CD4-positive, alpha-beta T cell (primary cell): ENCODE results near the gene TENM4. TPM values are rescaled to one million over a fixed set of nuclear protein-coding genes. Genes with fewer than 3 reads are reported as not detected.

ENCODE experiments used
- ATAC-seq: fragments of 200-7000 bp; cut with Tn5 transposase; one replicate; pipeline ENCODE4 v1.10.0; 2022; ENCODE audit warnings: mild to moderate bottlenecking; ENCODE audit not compliant: poor library complexity
- CTCF ChIA-PET: fragments of 350-600 bp; sonication (Branson Sonifier 250); formaldehyde crosslinking; loops from one replicate; lab custom pipeline; 2021; ENCODE audit warnings: antibody characterized with exemption, inconsistent platforms; lab: Charles Lee
- POLR2A ChIA-PET: fragments of 350-600 bp; sonication (Branson Sonifier 250); formaldehyde crosslinking; loops from one replicate; lab custom pipeline; 2021; ENCODE audit warnings: antibody characterized with exemption, inconsistent platforms; lab: Charles Lee
- DNase-seq, 14 experiments: peaks; one replicate each; pipeline ENCODE4 v3.0.0-alpha.2; 2013 to 2020; ENCODE audit warnings: mixed read lengths in 2 of 14
- H3K27ac ChIP-seq, 2 donors: one replicate each; pipeline versions ENCODE4 v1.5.1 to v1.7.0; 2013; ENCODE audit warnings: low read length in 2 of 2, low read depth in 1 of 2, mild to moderate bottlenecking in 1 of 2
- H3K27me3 ChIP-seq, 2 experiments: 1 replicate in 1 of 2; 2 replicates in 1 of 2; pipeline versions ENCODE4 v1.6.1 to v1.7.0; 2013; ENCODE audit warnings: low read length in 2 of 2, control low read depth in 1 of 2, mild to moderate bottlenecking in 1 of 2, moderate library complexity in 1 of 2; ENCODE audit not compliant: insufficient read depth in 2 of 2, control insufficient read depth in 1 of 2
- H3K36me3 ChIP-seq: one replicate; pipeline ENCODE4 v1.6.1; 2013; ENCODE audit warnings: low read length, control low read depth; ENCODE audit not compliant: insufficient read depth
- H3K4me1 ChIP-seq: one replicate; pipeline ENCODE4 v1.6.1; 2013; ENCODE audit warnings: low read length, control low read depth; ENCODE audit not compliant: insufficient read depth
- H3K4me3 ChIP-seq: one replicate; pipeline ENCODE4 v1.5.1; 2013; ENCODE audit warnings: mild to moderate bottlenecking, low read length, moderate library complexity
- H3K9me3 ChIP-seq, 2 experiments: 1 replicate in 1 of 2; 2 replicates in 1 of 2; pipeline versions ENCODE4 v1.6.1 to v1.7.0; 2013; ENCODE audit warnings: low read length in 2 of 2, mild to moderate bottlenecking in 2 of 2, control low read depth in 1 of 2, moderate library complexity in 1 of 2; ENCODE audit not compliant: control insufficient read depth in 1 of 2, insufficient read depth in 1 of 2
- H3K27ac Mint-ChIP-seq: one replicate; pipeline ENCODE4 v1.8.0; 2020; ENCODE audit warnings: mixed read lengths
- H3K27me3 Mint-ChIP-seq: one replicate; pipeline ENCODE4 v1.8.0; 2021; ENCODE audit warnings: mixed read lengths
- H3K36me3 Mint-ChIP-seq: one replicate; pipeline ENCODE4 v1.8.0; 2021; ENCODE audit warnings: low read depth, mixed read lengths
- H3K4me1 Mint-ChIP-seq: one replicate; pipeline ENCODE4 v1.8.0; 2021; ENCODE audit warnings: low read depth, mixed read lengths
- H3K4me3 Mint-ChIP-seq: one replicate; pipeline ENCODE4 v1.8.0; 2020; ENCODE audit warnings: mild to moderate bottlenecking, mixed read lengths
- H3K9me3 Mint-ChIP-seq: one replicate; pipeline ENCODE4 v1.8.0; 2020; ENCODE audit warnings: mixed read lengths
- intact Hi-C, 2 experiments: fragments of 100-400 bp; cut with DNase I in 1 of 2; cut with micrococcal nuclease in 1 of 2; formaldehyde crosslinking; loops; one replicate each; pipeline versions ENCODE4 v1.15.1 to v1.9.0; 2023 to 2025; cut with DNase I, micrococcal nuclease
- total RNA-seq, 174 experiments: library from RNA in 2 of 174; stranded (reverse) in 2 of 174; gene quantifications; one replicate each; pipeline ENCODE4 v1.2.3 and lab custom pipeline; 2021 to 2026
- TF ChIP-seq, protein P1 (sequence below): fragments of 200-600 bp; IDR thresholded peaks from one replicate; pipeline ENCODE4 v1.8.0; 2022; ENCODE audit warnings: antibody characterized with exemption, mild to moderate bottlenecking

Gene TENM4
- total RNA-seq, 2 experiments from 2014 or later = 0.22 to 0.31 TPM

DNA sequence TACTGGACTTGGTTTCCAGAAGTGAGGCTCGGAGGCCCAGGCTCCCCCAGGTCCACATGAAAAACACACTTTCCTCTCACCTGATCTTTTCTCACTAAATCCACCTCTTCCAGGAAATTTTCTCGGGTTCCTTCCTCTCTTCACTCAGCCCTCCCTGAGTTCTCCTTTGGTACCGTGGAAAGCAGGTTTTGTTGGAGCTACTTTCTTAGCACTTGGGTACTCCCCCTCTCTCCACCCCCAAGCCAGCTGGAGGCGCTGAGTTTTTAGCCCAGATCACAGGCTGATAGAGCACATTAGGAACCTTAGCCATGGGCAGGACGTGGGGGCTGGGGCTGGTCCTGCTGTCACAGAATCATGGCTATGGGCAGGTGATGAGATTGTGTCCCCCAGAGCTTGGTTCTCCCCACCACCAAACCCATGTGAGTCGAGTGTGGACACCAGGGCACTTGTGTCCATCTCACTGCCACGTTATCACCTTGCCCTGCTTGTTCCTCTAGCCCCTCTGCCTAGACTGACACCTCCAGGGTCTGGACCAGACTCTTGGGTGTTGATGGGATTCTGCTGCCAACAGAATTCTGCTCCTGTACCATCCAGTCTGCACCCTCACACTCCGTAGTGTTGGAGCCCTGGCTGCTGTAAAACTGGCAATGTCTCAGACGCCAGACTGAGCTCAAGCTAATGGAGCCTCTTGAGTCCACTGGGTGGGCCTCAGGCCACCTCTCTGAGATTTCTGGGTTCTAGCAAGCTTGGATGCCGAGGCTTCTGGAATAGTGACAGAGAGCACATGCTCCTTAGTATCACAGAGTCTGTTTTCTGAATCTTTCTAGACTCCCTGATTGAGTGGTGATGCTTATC is 791.2 kb downstream of the TENM4 start:
- H3K4me3 ChIP-seq = no peak overlapping the region
- intact Hi-C loops = loop anchor here in 1 of 2 experiments (10.0 kb wide), 1 partner anchor 845 kb away; no protein-coding TSS in a partner anchor
- Mint-ChIP-seq H3K27me3 (peaks cover 20% of the 10 kb centered on the region), H3K36me3 (no peaks in the 10 kb centered on the region), H3K27ac (no peak overlapping the region), H3K4me1 (no peaks in the 10 kb centered on the region), H3K4me3 (no peak overlapping the region), H3K9me3 (no peaks in the 10 kb centered on the region)
- H3K27me3 ChIP-seq = no peaks in the 10 kb centered on the region
- no peaks in the 10 kb centered on the region for H3K36me3 ChIP-seq
- POLR2A ChIA-PET = no interaction called here
- ATAC-seq (no peak), DNase-seq (no peak)
- H3K27ac ChIP-seq = no peak overlapping the region
- TF ChIP-seq, protein P1, sequence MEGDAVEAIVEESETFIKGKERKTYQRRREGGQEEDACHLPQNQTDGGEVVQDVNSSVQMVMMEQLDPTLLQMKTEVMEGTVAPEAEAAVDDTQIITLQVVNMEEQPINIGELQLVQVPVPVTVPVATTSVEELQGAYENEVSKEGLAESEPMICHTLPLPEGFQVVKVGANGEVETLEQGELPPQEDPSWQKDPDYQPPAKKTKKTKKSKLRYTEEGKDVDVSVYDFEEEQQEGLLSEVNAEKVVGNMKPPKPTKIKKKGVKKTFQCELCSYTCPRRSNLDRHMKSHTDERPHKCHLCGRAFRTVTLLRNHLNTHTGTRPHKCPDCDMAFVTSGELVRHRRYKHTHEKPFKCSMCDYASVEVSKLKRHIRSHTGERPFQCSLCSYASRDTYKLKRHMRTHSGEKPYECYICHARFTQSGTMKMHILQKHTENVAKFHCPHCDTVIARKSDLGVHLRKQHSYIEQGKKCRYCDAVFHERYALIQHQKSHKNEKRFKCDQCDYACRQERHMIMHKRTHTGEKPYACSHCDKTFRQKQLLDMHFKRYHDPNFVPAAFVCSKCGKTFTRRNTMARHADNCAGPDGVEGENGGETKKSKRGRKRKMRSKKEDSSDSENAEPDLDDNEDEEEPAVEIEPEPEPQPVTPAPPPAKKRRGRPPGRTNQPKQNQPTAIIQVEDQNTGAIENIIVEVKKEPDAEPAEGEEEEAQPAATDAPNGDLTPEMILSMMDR = no peak
- H3K4me1 ChIP-seq = peaks cover 2% of the 10 kb centered on the region
- H3K9me3 ChIP-seq = no peaks in the 10 kb centered on the region
- CTCF ChIA-PET = no interaction called here

GRCh38 chr11:78647986-78648875 is 792.6 kb downstream of the TENM4 start:
- peaks cover 20% of the 10 kb centered on the region for H3K27me3 Mint-ChIP-seq
- H3K27ac Mint-ChIP-seq = no peak overlapping the region
- no peak for ATAC-seq
- peaks cover 2% of the 10 kb centered on the region for H3K4me1 ChIP-seq
- H3K36me3 Mint-ChIP-seq = no peaks in the 10 kb centered on the region
- H3K27me3 ChIP-seq = no peaks in the 10 kb centered on the region
- H3K36me3 ChIP-seq = no peaks in the 10 kb centered on the region
- H3K9me3 Mint-ChIP-seq = no peaks in the 10 kb centered on the region
- ChIA-PET CTCF (interaction anchor here (1.6 kb wide), 1 partner anchor 13 kb away, joined by 4 read pairs; no protein-coding TSS in a partner anchor), POLR2A (no interaction called here)
- TF ChIP-seq, protein P1 = no peak
- no peak for DNase-seq
- H3K27ac ChIP-seq = no peak overlapping the region
- H3K4me3 Mint-ChIP-seq = no peak overlapping the region
- intact Hi-C loops = loop anchor here in 1 of 2 experiments (10.0 kb wide), 1 partner anchor 847 kb away; no protein-coding TSS in a partner anchor
- no peaks in the 10 kb centered on the region for H3K9me3 ChIP-seq
- H3K4me1 Mint-ChIP-seq = no peaks in the 10 kb centered on the region
- H3K4me3 ChIP-seq = no peak overlapping the region

DNA sequence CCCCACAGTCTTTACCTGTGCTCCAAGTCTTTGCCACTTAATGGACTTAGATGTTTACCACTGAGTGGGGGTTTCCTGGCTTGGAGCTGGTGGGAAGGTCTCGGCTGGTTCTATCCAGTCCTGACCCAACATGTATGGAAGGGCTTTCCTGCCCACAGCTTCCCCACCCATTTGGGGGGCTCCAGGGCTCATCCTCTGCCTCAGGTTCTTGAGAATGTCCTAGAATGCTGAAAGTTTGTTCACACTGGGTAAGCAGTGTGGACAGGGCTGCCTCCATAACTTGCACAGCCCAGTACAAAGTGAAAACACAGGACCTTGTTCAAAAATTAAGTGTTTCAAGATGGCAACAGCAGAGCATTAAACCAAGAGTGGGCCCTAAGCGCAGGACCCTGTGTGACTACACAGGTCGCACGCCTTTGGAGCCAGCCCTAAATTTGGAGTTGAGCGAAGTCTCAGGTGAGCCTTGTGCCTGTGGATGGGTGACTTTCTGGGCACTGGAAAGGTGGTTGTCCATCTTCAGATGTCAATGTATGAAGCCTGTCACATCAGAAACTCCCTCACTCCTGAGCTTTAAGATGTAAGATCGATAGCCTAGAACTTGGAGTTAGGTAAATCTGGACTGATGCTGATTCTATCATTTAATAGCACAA is 793.4 kb downstream of the TENM4 start:
- Histone ChIP-seq H3K4me1 (peaks cover 2% of the 10 kb centered on the region), H3K27me3 (no peaks in the 10 kb centered on the region), H3K4me3 (no peak overlapping the region), H3K9me3 (no peaks in the 10 kb centered on the region), H3K27ac (no peak overlapping the region), H3K36me3 (no peaks in the 10 kb centered on the region)
- CTCF ChIA-PET = interaction anchor here (1.1 to 1.6 kb wide), 2 partner anchors 9 to 14 kb away, joined by 3 to 4 read pairs; no protein-coding TSS in a partner anchor
- TF ChIP-seq, protein P1 = no peak
- Mint-ChIP-seq H3K27me3 (peaks cover 20% of the 10 kb centered on the region), H3K4me1 (no peaks in the 10 kb centered on the region), H3K9me3 (no peaks in the 10 kb centered on the region), H3K27ac (no peak overlapping the region), H3K4me3 (no peak overlapping the region), H3K36me3 (no peaks in the 10 kb centered on the region)
- DNase-seq (no peak), ATAC-seq (no peak)
- POLR2A ChIA-PET = no interaction called here
- intact Hi-C loops = loop anchor here in 1 of 2 experiments (10.0 kb wide), 1 partner anchor 847 kb away; no protein-coding TSS in a partner anchor
